Measurements from ENCODE around the gene MYO1A. TPM values are rescaled to one million over a fixed set of nuclear protein-coding genes. Genes with fewer than 3 reads are reported as not detected.

The MYO1A gene
- polyA plus RNA-seq, result 0.01 TPM in 1 of 3 replicates, not detected in the others
- polyA plus RNA-seq (2011; ENCODE audit: low read depth), result not detected
- not detected in 2 replicates for polyA plus RNA-seq (2011; cell fraction: cytosol; rRNA removed)
- 0.04 and 0.17 TPM in 2 replicates for polyA plus RNA-seq (2011; cell fraction: nucleus; rRNA removed)
- polyA plus RNA-seq (2012; ENCODE audit: low replicate concordance), result 0.10 TPM in 1 of 2 replicates, not detected in the other
- polyA minus RNA-seq, result not detected in 3 replicates
- not detected for polyA minus RNA-seq (2011; cell fraction: cytosol; rRNA and poly(A)+ RNA removed)
- 0.74 TPM in 1 of 2 replicates, not detected in the other for polyA minus RNA-seq (2011; cell fraction: nucleus; rRNA and poly(A)+ RNA removed)

- no peaks in the 10 kb centered on the region for H3K9me3 ChIP-seq (ENCODE audit: control insufficient read depth, low read depth, low read length)
- H3K4me3 ChIP-seq (ENCODE audit: control insufficient read depth in 2 of 3, extremely low read depth in 1 of 3, insufficient read depth in 2 of 3, low read depth in 1 of 3, low read length in 3 of 3), result no peak within 1 kb of the TSS
- H3K36me3 ChIP-seq (ENCODE audit: control insufficient read depth in 2 of 2, extremely low read depth in 1 of 2, insufficient read depth in 2 of 2, low read length in 2 of 2), result no peaks in the 10 kb centered on the region
- DNase-seq (ENCODE audit: low read depth, low spot score) (no peak), FAIRE-seq (no peak)
- dilution Hi-C loops (cut with MboI; ENCODE audit: extremely low pct_ligation_motif_present, low sequenced_read_pairs), result no loop called here
- no peaks in the 10 kb centered on the region for H4K20me1 ChIP-seq (ENCODE audit: control insufficient read depth, extremely low read depth, insufficient read depth, low read length)
- no peak within 1 kb of the TSS for H3K9ac ChIP-seq (ENCODE audit: control insufficient read depth, extremely low read depth, insufficient read depth, low read length)
- H2AFZ ChIP-seq (ENCODE audit: control insufficient read depth, low read length), result no peak within 1 kb of the TSS
- H3K27ac ChIP-seq (ENCODE audit: control insufficient read depth, insufficient read depth, low read length), result no peak within 1 kb of the TSS
- no peak within 1 kb of the TSS for H3K4me2 ChIP-seq (ENCODE audit: control insufficient read depth, extremely low read depth, insufficient read depth, low read depth, low read length)
- no peaks in the 10 kb centered on the region for H3K79me2 ChIP-seq (ENCODE audit: control insufficient read depth, insufficient read depth, low read length)
- H3K27me3 ChIP-seq (ENCODE audit: control insufficient read depth, extremely low read depth, insufficient read depth, low read length), result peaks cover 20% of the 10 kb centered on the region
- no peaks in the 10 kb centered on the region for H3K9me1 ChIP-seq (ENCODE audit: control insufficient read depth, extremely low read depth, insufficient read depth, low read length)
- TF ChIP-seq CTCF (optimal IDR thresholded peaks at IDR 0.05 in 1 of 3, IDR thresholded peaks at IDR 0.05 in 1 of 3, conservative IDR thresholded peaks at IDR 0.05 in 1 of 3; ENCODE audit: extremely low read depth in 1 of 3, insufficient read depth in 2 of 3, low read length in 3 of 3) (no peak), EZH2 (IDR thresholded peaks at IDR 0.05; ENCODE audit: low read length) (no peak)
- no peaks in the 10 kb centered on the region for H3K4me1 ChIP-seq (ENCODE audit: control insufficient read depth, extremely low read depth, insufficient read depth, low read length)
Observed at GRCh38 chr12:57049890-57050289, at the start of gene MYO1A. Gene MYO1A (minus strand): TSS chr12:57050129. CDS start chr12:57048323, 1,806 bp downstream.

GRCh38 chr12:57099047-57099714 is 49.3 kb upstream of the MYO1A start:
- Histone ChIP-seq H2AFZ (ENCODE audit: control insufficient read depth, low read length) (no peak overlapping the region), H3K79me2 (ENCODE audit: control insufficient read depth, insufficient read depth, low read length) (no peaks in the 10 kb centered on the region), H3K4me3 (ENCODE audit: control insufficient read depth in 2 of 3, extremely low read depth in 1 of 3, insufficient read depth in 2 of 3, low read depth in 1 of 3, low read length in 3 of 3) (no peak overlapping the region), H3K4me2 (ENCODE audit: control insufficient read depth, extremely low read depth, insufficient read depth, low read depth, low read length) (no peak overlapping the region), H3K36me3 (ENCODE audit: control insufficient read depth in 2 of 2, extremely low read depth in 1 of 2, insufficient read depth in 2 of 2, low read length in 2 of 2) (peaks cover 25 to 41% of the 10 kb centered on the region in 2 experiments), H3K9me1 (ENCODE audit: control insufficient read depth, extremely low read depth, insufficient read depth, low read length) (peaks cover 4% of the 10 kb centered on the region), H3K27me3 (ENCODE audit: control insufficient read depth, extremely low read depth, insufficient read depth, low read length) (no peaks in the 10 kb centered on the region), H3K9ac (ENCODE audit: control insufficient read depth, extremely low read depth, insufficient read depth, low read length) (no peak overlapping the region), H3K27ac (ENCODE audit: control insufficient read depth, insufficient read depth, low read length) (no peak overlapping the region), H3K4me1 (ENCODE audit: control insufficient read depth, extremely low read depth, insufficient read depth, low read length) (peaks cover 27% of the 10 kb centered on the region), H4K20me1 (ENCODE audit: control insufficient read depth, extremely low read depth, insufficient read depth, low read length) (no peaks in the 10 kb centered on the region), H3K9me3 (ENCODE audit: control insufficient read depth, low read depth, low read length) (no peaks in the 10 kb centered on the region)
- no peak for FAIRE-seq
- dilution Hi-C loops (cut with MboI; ENCODE audit: extremely low pct_ligation_motif_present, low sequenced_read_pairs), result no loop called here
- TF ChIP-seq EZH2 (IDR thresholded peaks at IDR 0.05; ENCODE audit: low read length) (no peak), CTCF (optimal IDR thresholded peaks at IDR 0.05 in 1 of 3, IDR thresholded peaks at IDR 0.05 in 1 of 3, conservative IDR thresholded peaks at IDR 0.05 in 1 of 3; ENCODE audit: extremely low read depth in 1 of 3, insufficient read depth in 2 of 3, low read length in 3 of 3) (no peak)
- no peak for DNase-seq (ENCODE audit: low read depth, low spot score)
